ENCODE data around the gene PPARG.

GRCh38 chr3:12470111-12470510, 181.2 kb downstream of the PPARG start:
- no peak for TF ChIP-seq CTCF (IDR thresholded peaks at IDR 0.05)
- no peak for TF ChIP-seq NFIC (IDR thresholded peaks at IDR 0.05; ENCODE audit: borderline replicate concordance)
- TF ChIP-seq MAX (IDR thresholded peaks at IDR 0.05; ENCODE audit: low read depth), result no peak
- TF ChIP-seq PBX3 (IDR thresholded peaks at IDR 0.05), result peak; percentile 20; the same call in 1 of the 2 replicates
- TF ChIP-seq EP300 (IDR thresholded peaks at IDR 0.05; ENCODE audit: borderline replicate concordance in 1 of 2, low read depth in 1 of 2, low read length in 1 of 2), result no peak
- no peak for TF ChIP-seq YY1 (IDR thresholded peaks at IDR 0.05; ENCODE audit: low read depth)

Data from SK-N-SH (cell line).